SHP77 treated with DMSO at 0.1 percent for 48 hours (cell line): ENCODE data around the gene LIPG.
"Not testable (repeated sequence)": the region's sequence is repeated elsewhere in the genome, so short reads cannot be mapped to it uniquely, and the experiment has no call there.

Experiments
- DNase-seq: peaks from one replicate; lab custom pipeline; 2025; lab: John Stamatoyannopoulos, UW

Gene LIPG

DNA sequence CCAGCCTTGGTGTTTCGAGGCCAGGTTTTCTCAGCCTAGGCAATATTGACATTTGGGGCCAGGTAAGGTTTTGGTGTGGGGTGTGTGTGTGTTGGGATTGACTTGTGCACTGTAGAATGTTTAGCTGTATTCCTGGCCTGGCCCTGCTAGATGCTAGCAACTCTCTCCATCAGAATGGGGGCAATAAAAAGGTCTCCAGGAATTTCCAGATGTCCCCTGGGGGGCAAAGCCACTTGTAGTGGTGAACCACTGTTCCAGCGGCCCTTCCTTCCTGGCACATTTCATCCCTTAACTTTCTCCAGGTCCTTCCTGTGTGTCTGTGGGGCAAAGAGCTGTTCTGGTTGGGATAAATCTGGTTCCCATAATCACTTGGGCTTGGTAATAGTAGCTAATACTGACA lies 12.0 kb downstream of the LIPG start:
- no peak for DNase-seq

DNA sequence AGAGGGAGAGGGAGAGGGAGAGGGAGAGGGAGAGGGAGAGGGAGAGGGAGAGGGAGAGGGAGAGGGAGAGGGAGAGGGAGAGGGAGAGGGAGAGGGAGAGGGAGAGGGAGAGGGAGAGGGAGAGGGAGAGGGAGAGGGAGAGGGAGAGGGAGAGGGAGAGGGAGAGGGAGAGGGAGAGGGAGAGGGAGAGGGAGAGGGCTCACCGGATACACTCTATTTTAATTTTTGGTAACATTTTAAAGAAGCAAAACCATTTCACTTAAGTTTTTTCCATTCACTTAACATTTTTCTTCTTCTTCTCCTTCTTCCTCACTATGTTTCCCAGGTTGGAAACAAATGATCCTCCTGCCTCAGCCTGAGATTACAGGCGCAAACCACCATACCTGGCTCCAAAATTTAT lies 17.2 kb downstream of the LIPG start:
- not testable (repeated sequence) for DNase-seq

DNA sequence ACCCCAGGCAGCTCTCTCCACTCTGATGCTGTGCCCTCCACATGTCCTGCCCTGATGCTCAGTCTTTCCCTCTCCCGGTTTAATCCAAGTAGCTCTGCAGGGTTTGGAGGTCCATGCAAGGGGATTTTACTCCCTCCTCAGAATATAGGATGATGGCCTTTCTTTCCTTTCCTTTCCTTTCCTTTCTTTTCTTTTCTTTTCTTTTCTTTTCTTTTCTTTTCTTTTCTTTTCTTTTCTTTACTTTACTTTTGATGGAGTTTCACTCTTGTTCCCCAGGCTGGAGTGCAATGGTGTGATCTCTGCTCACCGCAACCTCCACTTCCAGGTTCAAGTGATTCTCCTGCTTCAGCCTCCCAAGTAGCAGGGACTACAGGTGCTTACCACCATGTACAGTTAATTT lies 17.7 kb downstream of the LIPG start:
- DNase-seq: not testable (repeated sequence)

DNA sequence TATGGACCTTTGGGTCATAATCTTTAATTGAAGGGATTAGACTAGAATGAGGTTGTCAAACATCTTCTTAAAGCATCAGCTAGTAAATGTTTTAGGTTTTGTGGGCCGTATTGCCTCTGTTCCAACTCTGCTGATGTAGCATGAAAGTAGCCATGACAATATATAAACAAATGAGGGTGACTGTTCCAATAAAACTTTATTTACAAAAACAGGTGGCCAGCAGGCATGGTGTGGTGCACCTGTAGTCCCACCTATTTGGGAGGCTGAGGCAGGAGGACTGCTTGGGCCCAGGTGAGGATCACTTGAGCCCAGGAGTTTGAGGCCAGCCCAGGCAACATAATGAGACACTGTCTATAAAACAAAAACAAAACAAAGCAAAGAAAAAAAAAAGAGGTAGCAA lies 18.4 kb downstream of the LIPG start:
- DNase-seq: no peak

DNA sequence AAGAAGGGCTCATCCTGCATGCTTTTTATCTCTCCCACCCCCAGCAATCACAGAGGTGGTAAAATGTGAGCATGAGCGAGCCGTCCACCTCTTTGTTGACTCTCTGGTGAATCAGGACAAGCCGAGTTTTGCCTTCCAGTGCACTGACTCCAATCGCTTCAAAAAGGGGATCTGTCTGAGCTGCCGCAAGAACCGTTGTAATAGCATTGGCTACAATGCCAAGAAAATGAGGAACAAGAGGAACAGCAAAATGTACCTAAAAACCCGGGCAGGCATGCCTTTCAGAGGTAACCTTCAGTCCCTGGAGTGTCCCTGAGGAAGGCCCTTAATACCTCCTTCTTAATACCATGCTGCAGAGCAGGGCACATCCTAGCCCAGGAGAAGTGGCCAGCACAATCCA lies 19.5 kb downstream of the LIPG start:
- no peak for DNase-seq

DNA sequence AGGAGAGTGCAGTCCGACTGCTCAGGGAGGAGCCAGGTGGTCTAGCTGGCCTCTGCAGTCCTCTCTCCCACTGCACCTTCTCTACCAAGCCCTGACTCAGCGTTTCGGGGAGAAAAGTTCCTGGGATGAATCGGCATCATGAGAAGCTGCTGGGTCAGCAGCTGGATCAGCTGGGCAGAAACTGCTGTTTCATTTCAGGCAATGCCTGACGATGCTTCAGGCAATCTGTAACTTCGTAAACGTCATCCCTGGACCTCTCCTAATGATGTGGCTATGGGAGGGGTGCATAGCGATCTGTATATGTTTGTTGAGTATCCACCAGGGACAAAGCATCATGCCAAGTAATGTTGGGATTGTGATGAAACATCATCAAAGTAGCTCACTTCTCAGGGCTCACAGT lies 20.7 kb downstream of the LIPG start:
- DNase-seq: no peak

DNA sequence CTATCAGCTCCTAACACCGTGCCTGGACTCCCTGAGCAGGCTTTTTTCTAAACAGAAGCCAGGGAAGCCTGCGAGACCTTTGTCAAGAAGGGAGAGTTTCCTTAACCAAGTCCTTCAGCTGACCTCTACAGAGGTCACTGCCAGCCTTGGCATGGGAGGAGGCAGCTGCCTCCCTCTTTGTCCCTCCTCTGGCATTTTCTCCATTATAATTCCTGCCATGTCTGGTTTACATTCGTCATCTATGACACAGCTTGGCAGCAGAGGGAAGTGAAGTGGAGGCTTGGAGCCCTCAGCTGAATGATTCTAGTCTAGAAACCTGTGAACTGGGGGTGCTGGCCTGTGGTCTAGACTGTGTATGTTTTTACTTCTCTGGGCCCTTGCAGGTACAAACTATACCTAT lies 22.5 kb downstream of the LIPG start:
- DNase-seq: no peak

DNA sequence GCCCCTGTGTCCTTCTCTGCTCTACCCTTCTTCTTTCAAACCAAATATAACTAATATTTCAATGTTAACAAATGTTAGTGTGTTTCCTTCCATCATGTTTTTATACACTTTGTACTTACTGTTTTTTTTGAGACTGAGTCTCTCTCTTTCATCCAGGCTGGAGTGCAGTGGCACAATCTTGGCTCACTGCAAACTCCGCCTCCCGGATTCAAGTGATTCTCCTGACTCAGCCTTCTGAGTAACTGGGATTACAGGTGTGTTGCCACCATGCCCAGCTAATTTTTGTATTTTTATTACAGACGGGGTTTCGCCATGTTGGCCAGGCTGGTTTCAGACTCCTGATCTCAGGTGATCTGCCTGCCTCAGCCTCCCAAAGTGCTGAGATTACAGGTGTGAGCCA lies 23.1 kb downstream of the LIPG start:
- DNase-seq: not testable (repeated sequence)

DNA sequence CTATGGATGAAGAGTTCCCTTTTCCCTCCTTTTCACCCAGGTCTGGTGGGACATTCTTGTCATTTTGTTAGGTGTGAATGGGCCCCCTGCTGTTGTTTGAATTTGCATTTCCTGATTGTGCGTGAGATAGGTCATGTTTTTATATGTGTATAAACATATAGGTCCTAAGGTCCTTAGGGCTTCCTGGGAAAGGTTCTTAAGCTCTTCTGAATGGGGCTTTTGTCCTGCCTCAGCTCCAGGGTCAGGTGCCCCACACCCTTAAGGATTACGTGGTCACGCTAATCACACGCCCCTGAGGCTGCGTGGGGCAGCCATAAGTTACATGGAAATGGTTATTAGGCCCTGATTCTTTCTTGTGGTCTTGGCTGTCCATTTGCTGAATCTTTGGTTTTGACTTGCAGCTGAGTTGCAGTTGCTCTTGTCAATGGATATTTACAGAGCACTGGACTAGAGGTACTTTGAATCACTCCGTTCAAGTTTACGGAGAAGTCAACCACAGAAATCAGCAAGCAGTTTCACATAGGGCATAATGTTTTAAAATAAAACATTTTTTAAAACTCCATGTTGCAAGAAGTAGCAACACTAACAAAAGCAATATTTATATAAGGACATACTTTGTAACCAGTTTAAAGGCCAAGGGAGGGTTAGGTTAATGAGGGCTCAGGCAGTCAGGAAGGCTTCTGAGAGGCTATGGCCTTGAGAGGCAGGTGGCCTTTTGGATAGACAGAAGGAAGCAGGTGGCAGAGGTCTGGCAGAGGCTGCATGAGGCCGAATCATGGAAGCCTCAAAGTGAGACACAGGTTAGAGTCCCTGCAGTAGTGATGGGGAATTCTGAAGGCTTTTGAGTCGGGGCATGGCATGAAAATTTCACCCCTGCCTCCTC lies 24.2 kb downstream of the LIPG start:
- peak; percentile 15 for DNase-seq

DNA sequence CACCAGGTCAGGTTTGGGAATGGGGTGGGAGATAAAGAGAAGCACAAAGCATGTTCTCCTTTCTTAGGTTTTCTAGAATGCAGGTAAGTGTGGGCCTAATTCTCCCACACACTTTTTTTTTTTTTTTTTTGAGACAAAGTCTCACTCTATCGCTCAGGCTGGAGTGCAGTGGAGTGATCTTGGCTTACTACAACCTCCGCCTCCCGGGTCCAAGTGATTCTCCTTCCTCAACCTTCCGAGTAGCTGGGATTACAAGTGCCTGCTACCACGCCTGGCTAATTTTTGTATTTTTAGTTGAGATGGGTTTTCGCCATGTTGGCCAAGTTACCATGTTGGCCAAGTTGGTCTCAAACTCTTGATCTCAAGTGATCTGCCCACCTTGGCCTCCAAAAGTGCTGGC lies 26.3 kb downstream of the LIPG start:
- no peak for DNase-seq

DNA sequence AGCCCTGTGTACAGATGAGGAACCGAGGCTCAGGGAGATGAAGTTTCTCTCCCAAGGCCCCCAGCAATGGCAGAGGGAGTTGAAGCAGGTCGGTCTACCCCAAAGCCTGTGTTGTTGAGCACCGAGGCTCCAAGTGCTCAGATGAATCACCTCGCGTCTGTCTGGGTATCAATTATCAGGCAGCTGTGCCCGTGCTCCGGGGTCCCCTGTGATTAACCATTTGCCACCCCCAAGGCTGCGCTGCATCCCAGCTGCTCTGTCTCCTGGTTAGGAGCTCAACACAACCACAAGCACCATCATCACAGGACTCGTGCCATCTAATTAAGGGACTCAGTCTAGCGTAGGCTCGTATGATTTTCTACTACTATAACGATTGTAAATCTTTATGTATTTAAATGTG lies 27.1 kb downstream of the LIPG start:
- DNase-seq: no peak

DNA sequence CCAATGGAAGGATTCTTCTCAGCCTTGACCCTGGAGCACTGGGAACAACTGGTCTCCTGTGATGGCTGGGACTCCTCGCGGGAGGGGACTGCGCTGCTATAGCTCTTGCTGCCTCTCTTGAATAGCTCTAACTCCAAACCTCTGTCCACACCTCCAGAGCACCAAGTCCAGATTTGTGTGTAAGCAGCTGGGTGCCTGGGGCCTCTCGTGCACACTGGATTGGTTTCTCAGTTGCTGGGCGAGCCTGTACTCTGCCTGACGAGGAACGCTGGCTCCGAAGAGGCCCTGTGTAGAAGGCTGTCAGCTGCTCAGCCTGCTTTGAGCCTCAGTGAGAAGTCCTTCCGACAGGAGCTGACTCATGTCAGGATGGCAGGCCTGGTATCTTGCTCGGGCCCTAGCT lies 28.8 kb downstream of the LIPG start:
- no peak for DNase-seq

DNA sequence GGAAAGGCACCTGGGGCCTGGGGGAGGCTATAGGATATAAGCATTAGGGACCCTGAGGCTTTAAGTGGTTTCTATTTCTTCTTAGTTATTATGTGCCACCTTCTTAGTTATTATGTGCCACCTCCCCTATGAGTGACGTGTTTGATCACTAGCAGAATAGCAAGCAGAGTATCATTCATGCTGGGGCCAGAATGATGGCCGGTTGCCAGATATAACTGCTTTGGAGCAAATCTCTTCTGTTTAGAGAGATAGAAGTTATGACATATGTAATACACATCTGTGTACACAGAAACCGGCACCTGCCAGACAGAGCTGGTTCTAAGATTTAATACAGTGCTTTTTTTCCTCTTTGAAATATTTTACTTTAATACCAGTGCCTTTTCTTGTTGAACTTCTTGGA lies 29.4 kb downstream of the LIPG start:
- DNase-seq: peak; percentile 55

DNA sequence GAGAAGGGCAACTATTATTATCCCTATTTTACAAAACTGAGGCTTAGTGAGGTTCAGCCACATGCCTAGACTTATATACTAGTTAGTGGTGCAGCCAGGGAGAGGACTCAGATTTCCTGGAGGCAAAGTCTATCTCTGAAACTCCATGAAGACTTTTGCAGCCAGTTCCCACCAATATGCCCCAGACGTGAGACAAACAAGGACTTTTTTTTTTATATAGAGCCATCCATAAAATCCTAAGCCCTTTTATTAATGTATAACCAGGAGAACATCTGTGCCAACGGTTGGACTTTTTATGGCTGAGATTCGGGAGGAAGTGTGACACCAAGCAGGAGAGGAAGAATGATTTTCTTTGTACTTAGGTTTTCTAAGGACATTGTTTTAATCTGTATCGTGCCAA lies 29.9 kb downstream of the LIPG start:
- no peak for DNase-seq

DNA sequence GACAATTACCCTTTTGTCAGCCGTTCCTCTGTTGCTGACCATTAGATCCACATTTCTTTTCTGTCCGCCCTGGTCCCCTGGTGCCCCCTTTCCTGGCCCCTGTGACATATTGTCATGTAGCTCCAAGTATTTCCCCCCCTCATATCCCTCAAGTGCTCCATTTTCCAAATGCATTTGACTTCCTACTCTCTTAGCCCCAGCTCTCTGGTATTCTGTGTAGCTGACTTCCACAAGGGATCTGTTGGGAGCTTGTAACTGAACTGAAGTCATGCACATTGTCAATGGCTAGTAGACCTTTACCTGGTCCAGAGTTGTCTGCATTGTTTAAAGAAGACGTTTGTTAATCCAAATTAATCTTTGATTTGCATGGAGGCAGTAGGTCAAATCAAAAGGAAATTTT lies 34.8 kb downstream of the LIPG start:
- DNase-seq: no peak

DNA sequence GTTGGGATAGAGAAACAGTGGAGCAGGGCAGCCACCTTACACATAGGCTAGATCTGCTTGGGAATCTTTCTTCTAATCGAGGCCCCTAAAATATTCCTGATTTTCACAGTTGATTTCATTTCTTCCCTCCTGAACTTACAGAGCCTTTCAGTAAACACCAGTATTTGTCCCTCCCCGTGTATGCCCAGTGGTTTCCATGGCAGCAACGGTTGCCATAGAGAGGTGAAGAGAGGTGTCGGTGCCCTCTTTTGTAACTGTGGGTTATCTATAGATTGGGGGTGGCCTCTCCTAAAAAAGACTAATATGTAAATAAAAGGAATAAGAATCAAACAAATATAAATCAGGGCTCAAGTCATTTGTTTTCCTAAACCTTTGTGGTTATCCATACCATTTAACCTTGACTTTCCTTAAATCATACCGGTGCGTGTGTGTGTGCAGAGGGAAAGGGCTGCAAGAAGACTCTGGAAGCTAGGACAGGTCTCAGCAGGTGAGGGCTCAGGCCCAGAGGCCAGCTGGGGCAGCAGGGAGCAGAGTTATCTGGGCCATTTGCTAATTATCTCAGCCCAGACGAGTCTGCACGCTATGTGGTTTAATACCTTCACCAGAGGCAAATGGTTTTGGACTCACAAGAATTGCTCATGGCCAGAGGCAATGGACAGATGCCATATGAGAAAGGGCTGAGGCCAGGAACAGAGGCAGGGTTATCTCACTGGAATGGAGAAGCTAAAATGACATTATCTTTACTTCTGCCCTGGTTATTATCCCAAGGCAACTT lies 35.5 kb downstream of the LIPG start:
- DNase-seq: no peak

DNA sequence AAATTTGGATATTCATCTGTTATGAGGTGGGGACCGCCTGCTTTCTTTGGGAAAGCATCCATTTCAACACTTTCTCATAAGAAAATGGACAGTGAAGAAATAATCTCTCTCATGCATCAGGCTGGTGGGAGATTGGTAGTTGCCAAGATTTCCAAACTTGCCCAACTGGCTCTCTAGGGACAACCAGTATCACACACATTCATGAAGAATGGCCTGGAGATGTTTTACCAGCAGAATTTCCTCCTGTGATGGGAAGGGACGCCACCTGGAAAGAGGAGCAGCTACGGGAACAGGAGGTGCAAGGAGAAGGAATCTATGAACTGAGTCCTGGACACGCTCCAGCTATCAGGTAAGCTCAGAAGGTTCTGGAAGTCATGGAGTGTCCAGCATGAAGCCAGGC lies 39.4 kb downstream of the LIPG start:
- DNase-seq: no peak

DNA sequence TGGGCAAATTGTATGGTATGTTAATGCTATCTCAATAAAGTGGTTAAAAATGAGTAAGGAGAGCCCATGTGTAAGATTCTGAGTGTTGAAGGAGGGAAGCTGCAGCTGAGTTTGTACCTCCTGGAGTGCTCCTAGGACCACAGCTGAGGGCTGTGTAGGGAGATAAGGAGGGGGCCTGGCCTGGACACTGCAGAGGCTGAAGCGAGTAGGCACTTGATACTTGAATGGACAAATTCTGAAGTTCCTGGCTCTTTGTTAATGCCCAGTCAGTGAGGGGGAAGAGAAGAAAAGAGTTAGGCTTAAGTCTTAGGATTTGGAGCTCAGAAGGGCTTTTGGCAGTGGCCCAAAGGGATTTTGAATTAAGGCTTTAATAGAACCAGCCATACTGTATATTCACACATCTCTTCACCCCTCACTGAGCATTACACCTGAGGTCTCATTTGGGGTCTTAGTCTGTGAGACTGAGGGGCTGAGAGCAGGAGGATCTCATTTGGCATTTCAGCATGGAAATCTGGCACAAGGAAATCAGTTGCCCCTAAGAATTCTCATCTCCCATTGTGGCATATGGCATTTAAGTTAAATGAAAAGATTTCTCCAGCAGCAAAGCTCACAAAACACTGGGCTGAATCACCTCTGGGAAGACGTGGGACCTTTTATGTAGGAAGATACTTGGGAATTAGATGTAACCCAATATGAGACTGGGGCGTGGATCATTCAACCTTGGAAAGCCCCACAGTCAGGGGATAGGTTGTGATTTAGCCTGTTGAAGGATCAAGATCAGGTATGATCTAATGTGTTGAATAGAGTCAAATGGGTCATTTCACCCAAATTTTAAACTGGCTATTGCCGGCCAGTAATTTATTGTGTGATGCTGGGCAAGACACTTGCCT lies 46.8 kb downstream of the LIPG start:
- DNase-seq: no peak

DNA sequence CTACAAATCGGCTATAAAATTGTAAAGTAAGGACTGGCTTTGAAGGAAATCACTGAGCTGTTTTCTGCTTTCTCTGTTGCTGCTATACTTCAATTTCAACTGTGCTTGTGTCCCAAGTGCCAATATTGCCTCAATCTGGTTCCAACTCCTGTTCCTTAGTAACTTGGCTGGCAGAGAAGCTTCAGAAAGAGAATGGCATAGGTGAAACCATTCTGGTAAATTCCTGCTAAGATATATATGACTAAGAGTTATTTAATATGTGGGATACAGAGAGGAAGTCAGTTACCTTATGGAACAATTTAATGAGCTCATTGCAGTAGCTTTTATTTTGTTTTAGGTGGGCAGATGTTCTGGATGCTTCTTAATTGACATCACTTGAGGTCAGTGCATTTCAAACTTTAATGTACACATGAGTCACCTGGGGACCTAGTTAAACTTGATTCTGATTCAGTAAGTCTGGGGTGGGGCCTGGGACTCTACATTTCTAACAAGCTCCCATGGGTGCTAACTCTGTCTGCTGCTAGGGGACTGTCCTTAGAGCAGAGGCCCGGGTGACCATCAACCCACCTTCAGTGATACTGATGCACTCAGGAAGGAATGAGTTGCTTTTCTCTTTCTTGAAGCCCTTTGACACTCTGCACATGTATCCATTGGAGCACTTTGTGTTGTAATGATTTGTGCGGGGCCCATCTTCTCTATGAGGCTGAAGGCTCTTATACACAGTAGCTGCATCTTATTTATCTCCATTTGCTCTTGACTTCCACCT lies 47.6 kb downstream of the LIPG start:
- DNase-seq: no peak

DNA sequence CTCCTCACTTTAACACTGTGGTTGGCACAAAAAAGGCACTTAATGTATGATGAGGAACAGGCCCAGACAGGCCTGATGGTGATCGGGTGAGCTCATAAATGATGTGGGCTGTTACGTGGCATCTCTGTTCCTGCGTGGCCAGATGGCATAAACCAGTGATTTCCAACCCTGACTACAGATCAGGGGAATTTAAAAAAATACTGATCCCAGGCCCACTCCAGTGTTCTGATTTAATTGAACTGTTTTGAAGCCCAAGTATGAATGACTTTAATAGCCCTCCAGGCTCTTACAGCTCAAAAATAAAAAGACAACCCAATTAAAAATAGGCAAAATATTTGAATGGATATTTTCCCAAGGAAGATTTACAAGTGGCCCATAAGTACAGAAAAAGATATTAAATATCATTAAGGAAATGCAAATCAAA lies 48.2 kb downstream of the LIPG start:
- no peak for DNase-seq

DNA sequence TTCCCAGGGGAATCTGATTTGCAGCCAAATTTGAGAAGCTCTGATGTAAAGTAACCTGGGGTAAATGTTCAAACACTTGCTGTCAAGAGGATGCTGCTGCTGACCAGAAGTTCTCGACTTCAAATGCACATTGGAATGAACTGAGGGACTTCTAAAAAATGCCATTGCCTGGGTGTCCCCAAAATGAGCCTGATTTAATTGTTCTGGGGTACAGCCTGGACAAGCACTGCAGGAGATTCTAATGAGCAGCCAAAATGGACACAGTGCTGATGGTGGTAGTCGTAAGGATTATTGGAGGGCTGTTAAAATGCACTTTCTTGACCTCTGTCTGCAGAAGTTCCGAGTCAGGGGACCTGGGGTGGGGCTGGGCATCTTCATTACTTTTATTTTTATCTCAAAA lies 49.5 kb downstream of the LIPG start:
- no peak for DNase-seq
